Activated CD8-positive, alpha-beta memory T cell treated with anti-CD3 and anti-CD28 coated beads for 24 hours (primary cell): ENCODE results near the gene CSRP1.
"Not testable (repeated sequence)": the region's sequence is repeated elsewhere in the genome, so short reads cannot be mapped to it uniquely, and the experiment has no call there.

Experiments used
- DNase-seq: peaks from one replicate; pipeline ENCODE4 v3.0.0-alpha.2; 2020

CSRP1 gene

GRCh38 chr1:201495551-201496295 lies 11.2 kb downstream of the CSRP1 start:
- no peak for DNase-seq

GRCh38 chr1:201493757-201494617 lies 12.9 kb downstream of the CSRP1 start:
- DNase-seq: no peak

- DNase-seq: not testable (repeated sequence)
Measured at GRCh38 chr1:201493026-201493656, 13.8 kb downstream of the CSRP1 start.

GRCh38 chr1:201491896-201492511 lies 14.9 kb downstream of the CSRP1 start:
- no peak for DNase-seq

GRCh38 chr1:201490708-201491131 lies 16.2 kb downstream of the CSRP1 start:
- no peak for DNase-seq

GRCh38 chr1:201489643-201490261 lies 17.2 kb downstream of the CSRP1 start:
- no peak for DNase-seq

GRCh38 chr1:201488830-201489589 lies 17.9 kb downstream of the CSRP1 start:
- no peak for DNase-seq

- DNase-seq: no peak
Measured at GRCh38 chr1:201487742-201488141, 19.2 kb downstream of the CSRP1 start.

- DNase-seq: no peak
Measured at GRCh38 chr1:201486187-201486586, 20.7 kb downstream of the CSRP1 start.

GRCh38 chr1:201485184-201485774 lies 21.6 kb downstream of the CSRP1 start:
- no peak for DNase-seq

- no peak for DNase-seq
Measured at GRCh38 chr1:201483373-201483949, 23.5 kb downstream of the CSRP1 start.

GRCh38 chr1:201482755-201483154 lies 24.2 kb downstream of the CSRP1 start:
- DNase-seq: no peak

GRCh38 chr1:201481761-201482493 lies 25.0 kb downstream of the CSRP1 start:
- peak; percentile 90 for DNase-seq

GRCh38 chr1:201481004-201481380 lies 25.9 kb downstream of the CSRP1 start:
- no peak for DNase-seq

- DNase-seq: peak; percentile 78
Measured at GRCh38 chr1:201480231-201481003, 26.5 kb downstream of the CSRP1 start.

- no peak for DNase-seq
Measured at GRCh38 chr1:201479201-201479730, 27.7 kb downstream of the CSRP1 start.

GRCh38 chr1:201478666-201479065 lies 28.3 kb downstream of the CSRP1 start:
- DNase-seq: not testable (repeated sequence)

GRCh38 chr1:201476670-201477344 lies 30.1 kb downstream of the CSRP1 start:
- DNase-seq: no peak
